Measurements from ENCODE around the gene KLHL6. TPM values are rescaled to one million over a fixed set of nuclear protein-coding genes. Genes with fewer than 3 reads are reported as not detected.
A peak's percentile ranks its signal among the peaks of the same experiment; 100 is the strongest.
"Not testable (repeated sequence)": the region's sequence is repeated elsewhere in the genome, so short reads cannot be mapped to it uniquely, and the experiment has no call there.

KLHL6 gene
- polyA plus RNA-seq, 3 donors: 1.0 to 1.7 (median 1.4) TPM

- no peak for DNase-seq
These were observed 107.0 kb downstream of the KLHL6 start for GRCh38 chr3:183448369-183449128.

- peak; percentile 95 for DNase-seq
These were observed 108.1 kb downstream of the KLHL6 start for GRCh38 chr3:183447206-183448001.

- DNase-seq: no peak
These were observed 108.7 kb downstream of the KLHL6 start for GRCh38 chr3:183446838-183447205.

GRCh38 chr3:183444748-183445147 is 110.8 kb downstream of the KLHL6 start:
- DNase-seq: no peak

GRCh38 chr3:183443395-183444385 is 111.8 kb downstream of the KLHL6 start:
- DNase-seq: no peak

GRCh38 chr3:183442994-183443393 is 112.5 kb downstream of the KLHL6 start:
- DNase-seq: no peak

GRCh38 chr3:183440521-183440920 is 115.0 kb downstream of the KLHL6 start:
- not testable (repeated sequence) for DNase-seq

GRCh38 chr3:183439515-183439914 is 116.0 kb downstream of the KLHL6 start:
- DNase-seq: no peak

GRCh38 chr3:183438735-183439134 is 116.8 kb downstream of the KLHL6 start:
- no peak for DNase-seq

- no peak for DNase-seq
These were observed 117.6 kb downstream of the KLHL6 start for GRCh38 chr3:183437666-183438564.

Other genes with a start within 250 kb of the KLHL6 start
- gene MCF2L2, start 127.1 kb downstream of the KLHL6 start, polyA plus RNA-seq (ENCODE audit: insufficient read length in 3 of 3): 1 to 10 TPM in 2 of 3 donors, under 1 TPM in 1; 0.56 to 2.0 (median 1.5) TPM
- 10 to 100 TPM; 37.8 to 58.6 (median 54.4) TPM for gene KLHL24, start 79.9 kb upstream of the KLHL6 start, polyA plus RNA-seq (ENCODE audit: insufficient read length in 3 of 3)
- gene YEATS2, start 142.1 kb upstream of the KLHL6 start, polyA plus RNA-seq (ENCODE audit: insufficient read length in 3 of 3): 10 to 100 TPM; 31.1 to 46.2 (median 41.4) TPM